GM19324 (cell line): ENCODE data around the gene ZNF792.
"Not testable (repeated sequence)": the region's sequence is repeated elsewhere in the genome, so short reads cannot be mapped to it uniquely, and the experiment has no call there.

ENCODE experiments used
- ATAC-seq: cut with Tn5 transposase; IDR thresholded peaks from one replicate; pipeline ENCODE4 v1.9.1; 2021; ENCODE audit warnings: mild to moderate bottlenecking, moderate library complexity; ENCODE audit not compliant: unreplicated experiment, low FRiP score

ZNF792 gene

DNA sequence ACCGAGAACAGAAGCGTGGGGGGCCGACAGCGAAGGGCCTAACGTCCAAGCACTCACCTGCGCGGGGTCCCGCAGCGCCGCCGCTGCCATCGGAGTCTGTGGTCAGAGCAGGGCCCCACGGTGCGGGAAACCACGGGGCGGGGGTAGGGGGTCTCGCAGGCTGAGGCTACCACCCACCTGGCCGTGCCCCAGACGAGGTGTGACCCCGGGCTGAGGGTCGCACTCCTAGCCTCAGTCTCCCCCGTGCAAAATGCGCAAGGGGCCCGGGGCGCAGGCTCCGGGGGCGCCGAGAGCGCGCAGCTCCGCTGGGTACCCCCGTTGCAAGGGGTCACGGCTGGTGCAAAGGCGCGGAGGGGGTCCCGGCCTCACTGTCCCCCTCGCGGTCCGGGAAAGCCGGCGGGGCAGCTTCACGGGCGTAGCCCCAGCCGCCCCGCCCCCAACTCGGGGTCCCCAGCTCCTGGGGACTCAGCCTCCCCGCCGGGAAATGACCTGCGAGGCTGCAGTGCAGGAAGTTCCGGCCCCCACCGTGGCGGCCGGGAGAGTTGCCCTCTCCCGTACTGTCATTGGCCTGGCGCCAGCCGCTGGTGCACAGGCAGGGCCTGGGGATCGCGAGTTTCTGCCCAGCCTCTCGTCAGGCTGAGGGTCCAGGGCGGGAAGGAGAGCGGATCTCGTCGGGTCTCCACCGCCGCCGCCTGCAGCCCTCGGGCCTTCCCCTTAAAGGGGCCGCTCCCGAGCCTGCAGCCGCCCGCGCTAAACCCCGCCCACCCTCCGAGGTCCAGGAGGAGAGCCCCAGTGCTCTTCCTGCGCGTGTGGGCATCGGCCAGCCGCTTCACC lies at the start of gene ZNF792:
ZNF792 (minus strand) TSS at position 657 of the 834 bp plus-strand sequence; CDS start at position 90, 567 bp downstream.
- peak; percentile 73 for ATAC-seq

DNA sequence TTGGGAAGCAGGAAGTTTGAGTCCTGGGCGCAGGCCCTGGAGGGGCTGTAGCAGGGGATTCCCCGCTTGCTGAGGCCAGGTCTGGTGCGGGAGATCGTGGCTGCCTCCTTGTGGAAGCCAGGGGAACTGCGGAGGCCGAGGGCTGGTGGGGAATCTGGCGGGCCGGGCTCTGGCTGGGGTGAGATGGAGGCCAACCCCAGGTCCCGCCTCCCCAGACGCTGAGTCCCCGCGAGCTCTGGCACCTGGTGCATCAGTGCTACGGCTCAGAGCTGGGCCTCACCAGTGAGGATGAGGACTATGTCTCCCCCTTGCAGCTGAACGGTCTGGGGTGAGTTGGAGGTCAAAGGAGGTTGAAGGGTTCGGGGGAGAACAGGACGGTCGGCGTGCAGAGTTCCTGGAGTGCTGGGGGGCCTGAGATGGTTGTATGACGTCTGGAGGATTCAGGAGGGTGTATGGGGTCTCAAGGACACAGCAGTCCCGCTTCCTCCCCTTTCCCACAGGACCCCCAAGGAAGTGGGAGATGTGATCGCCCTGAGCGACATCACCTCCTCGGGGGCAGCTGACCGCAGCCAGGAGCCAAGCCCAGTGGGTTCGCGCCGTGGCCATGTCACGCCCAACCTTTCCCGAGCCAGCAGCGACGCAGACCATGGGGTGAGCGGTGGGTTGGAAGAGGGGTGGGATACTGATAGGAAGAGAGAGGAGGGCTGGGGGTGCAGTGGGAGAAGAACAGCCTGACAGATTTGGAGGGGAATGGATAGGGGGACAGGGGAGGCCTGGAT lies 49.2 kb upstream of the ZNF792 start:
- ATAC-seq = no peak

DNA sequence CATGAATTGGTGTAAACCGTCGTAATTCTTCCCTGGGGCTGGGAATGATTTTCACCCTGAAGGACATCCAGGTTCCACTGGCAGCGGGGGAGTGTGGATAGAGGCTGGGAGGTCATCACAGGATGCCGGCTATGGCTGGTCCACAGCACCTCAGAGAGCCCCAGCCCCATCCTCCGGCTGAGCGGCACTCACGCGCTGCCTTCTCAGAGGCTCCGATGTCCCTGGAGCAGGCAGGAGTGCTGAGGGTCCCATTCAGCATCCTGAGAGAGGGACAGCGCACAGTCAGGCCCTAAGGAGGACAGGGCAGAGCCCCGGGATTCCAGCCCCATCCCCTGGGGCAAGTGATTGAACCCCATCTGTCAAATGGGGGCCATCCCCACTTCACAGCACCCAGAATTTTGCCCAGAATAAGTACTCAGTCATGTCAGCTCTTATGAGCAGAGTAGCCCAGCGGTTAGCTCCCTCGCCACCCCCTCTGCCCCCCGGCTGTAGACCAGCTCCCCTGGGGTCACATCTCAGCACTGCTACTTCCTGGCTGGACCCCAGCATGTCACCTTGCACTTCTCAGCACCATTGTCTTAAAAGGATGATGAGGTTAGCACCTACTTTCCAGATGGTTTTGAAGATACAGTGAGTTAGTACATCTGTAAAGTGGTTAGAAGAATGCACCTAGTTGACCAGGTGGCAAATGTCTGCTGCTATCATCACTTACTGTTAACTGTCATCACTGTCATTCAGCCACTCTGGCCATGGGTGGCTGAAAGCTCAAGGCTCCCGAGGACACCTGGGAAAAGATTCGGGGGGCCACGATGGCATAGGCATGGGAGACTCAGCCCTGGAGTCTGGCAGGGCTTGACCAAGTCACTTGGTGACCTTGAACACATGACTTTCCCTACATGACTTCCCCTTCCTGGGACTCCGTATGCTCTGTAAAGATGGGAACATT lies 48.0 kb upstream of the ZNF792 start:
- ATAC-seq = no peak

DNA sequence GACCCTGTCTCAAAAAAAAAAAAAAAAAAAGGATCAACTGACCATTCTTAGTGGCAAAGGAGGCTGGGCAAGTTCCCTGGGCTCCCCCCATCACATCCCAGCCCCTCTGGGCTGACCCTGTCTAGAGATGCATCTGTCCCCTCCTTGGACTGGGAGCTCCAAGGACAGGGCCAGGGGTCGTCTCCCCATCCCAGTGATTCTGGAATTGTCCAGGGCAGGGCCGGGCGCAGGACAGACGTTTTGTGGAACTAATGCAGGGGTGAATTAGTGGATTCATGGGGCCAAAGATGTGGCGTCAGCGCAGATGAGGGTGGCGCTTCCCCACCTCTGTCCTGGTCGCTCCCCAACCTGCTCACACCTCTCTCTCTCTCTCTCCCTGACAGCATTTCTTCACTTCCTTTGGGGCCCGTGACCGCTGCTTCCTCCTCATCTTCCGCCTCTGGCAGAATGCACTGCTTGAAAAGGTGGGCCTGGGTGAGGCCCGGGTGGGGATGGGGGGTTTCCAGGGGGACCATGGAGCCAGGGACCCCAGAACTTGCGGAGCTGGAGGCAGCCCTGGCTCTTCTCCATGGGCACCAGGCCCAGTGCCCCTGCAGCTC lies 47.2 kb upstream of the ZNF792 start:
- ATAC-seq = no peak

DNA sequence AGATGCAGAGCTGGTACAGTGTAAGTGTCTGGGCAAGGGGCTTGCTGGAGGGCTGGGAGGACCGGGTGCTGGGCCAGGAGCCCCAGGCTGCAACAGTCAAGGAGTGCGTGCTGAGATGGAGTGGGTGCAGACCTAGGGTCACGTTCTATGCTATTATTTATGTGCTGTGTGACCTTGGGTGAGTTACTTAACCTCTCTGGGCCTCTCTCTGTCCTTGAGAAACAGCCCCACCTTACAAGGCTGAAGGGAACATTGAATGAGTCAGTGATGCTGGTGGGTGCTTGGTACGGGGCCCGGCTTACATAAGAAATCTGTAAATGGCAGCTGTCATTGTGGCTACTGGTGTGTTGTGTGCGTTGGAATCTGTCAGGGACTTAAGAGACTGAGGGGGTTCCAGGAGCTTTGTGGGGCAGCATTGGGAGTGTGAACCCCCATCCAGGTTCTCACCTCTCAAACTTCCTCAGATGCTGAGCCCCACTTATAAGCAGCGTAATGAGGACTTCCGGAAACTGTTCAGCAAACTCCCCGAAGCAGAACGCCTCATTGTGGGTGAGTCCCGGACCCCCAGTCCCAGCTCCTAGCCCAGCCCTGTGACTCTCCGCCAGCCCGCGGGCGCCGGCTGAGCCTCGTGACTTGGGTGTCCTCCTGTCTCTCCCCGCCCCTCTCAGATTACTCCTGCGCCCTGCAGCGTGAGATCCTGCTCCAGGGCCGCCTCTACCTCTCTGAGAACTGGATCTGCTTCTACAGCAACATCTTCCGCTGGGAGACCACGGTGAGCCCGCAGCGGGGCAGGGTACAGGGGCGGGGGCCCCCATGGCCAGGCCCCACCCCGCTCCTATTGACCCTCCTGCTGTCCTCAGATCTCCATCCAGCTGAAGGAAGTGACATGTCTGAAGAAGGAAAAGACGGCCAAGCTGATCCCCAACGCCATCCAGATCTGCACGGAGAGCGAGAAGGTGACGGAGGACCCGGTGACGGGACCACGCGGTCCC lies 45.7 kb upstream of the ZNF792 start:
- ATAC-seq = no peak

DNA sequence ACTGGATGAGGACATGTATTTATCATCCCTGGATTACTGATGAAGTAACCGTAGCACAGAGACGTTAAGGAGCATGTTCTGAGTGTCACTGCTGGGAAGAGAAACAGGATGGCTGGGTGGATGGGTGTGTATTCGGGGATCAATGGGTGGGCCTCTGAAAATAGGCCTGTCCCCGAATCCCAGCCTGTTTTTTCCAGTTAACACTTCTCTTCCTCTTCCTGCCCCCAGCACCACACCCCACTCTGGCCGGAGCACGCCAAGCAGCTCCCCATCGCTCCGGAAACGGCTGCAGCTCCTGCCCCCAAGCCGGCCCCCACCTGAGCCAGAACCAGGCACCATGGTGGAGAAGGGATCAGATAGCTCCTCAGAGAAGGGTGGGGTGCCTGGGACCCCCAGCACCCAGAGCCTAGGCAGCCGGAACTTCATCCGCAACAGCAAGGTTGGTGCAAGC lies 44.9 kb upstream of the ZNF792 start:
- ATAC-seq = no peak

DNA sequence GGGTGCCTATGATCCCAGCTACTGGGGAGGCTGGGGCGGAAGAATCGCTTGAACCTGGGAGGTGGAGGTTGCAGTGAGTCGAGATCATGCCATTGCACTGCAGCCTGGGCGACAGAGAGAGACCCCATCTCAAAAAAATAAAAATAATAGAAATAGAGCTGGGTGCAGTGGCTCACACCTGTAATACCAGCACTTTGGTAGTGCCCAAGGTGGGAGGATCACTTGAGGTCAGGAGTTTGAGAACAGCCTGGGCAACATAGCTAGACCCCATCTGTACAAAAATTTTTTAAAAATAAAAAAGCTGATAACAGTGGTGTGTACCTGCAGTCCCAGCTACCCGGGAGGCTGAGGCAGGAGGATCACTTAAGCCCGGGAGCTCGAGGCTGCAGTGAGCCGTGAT lies 43.4 kb upstream of the ZNF792 start:
- ATAC-seq = not testable (repeated sequence)

DNA sequence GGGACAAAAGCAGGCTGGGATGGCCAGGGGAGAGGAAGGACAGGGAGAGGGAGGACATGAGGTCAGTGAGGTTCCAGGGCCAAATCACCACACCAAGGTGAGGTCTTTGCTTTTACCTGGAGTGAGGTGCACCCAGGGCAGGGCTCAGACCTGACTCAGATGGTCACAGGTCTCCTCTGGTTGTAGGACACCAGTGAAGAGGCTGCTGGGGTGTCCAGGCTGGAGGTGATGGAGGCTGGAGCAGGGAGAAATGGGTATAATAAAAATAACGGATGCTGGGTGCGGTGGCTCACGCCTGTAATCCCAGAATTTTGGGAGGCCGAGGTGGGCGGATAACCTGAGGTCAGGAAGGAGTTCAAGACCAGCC lies 43.0 kb upstream of the ZNF792 start:
- ATAC-seq = no peak

DNA sequence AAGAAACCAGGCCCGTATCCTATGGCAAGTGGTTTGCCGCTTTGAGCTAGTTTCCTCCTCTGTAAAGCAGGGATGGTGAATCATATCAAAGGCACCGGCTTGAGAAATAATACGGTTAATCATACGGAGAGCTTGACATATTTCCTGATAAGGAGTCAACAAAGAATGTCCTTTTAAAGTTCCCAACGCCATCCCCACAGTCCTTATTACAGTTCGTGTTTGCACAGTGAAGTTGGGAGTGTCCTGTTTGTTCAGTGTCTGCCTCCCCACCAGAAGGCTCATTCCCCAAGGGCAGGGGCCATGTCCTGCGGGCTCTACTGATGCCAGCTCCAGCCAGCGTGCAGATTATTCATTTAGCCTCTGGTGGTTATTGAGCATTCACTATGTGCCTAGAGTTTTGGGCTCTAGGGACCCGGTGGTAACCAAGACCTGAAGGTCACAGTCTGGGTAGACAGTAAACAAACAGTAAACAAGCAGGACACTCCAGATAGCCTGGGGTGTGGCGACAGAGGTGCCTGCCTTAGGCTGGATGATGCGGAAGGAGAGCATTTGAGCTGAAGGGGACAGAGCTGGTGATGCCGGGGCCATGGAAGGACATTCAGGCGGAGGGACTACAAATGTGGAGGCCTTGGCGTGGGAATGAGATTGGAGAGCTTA lies 42.4 kb upstream of the ZNF792 start:
- ATAC-seq = no peak

DNA sequence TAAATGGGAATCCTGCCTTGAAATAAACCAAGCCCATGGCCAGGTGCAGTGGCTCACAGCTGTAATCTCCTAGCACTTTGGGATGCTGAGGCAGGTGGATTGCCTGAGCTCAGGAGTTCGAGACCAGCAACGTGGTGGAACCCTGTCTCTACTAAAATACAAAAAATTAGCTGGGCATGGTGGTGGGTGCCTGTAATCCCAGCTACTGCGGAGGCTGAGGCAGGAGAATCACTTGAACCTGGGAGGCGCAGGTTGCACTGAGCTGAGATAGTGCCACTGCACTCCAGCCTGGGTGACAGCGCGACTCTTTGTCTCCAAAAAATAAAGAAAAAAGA lies 41.9 kb upstream of the ZNF792 start:
- not testable (repeated sequence) for ATAC-seq

DNA sequence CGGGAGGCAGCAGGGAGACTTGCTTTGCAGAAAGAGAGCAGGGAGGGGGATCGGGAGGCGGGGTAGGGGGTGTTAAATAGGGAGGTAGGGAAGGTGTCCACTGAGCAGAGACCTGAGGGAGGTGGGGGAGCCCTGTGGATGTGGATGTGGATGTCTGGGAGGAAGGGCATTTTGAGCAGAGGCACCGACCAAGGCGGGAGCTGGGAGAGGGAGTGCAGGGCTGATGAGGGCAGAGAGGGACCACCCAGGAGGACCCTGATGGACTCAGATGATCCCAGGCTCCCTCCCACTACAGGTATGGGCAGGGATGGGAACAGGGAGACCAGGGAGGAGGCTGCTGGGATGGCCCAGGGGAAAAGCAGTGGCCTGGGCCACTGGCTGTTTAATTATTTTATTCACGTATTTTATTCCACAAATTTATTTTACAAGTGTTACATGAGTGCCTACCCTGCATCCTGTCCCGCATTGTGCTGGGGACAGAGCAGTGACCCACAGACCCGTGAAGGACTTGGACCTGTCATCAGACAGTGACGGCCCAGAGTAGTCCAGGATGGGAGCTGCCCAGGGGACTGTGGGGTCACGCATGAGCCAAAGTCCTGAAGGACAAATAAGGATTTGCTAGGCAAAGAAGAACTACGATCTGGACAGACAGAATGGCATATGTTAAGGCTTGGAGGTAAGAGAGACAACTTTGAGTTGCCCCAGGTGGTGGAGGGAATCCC lies 41.4 kb upstream of the ZNF792 start:
- no peak for ATAC-seq

DNA sequence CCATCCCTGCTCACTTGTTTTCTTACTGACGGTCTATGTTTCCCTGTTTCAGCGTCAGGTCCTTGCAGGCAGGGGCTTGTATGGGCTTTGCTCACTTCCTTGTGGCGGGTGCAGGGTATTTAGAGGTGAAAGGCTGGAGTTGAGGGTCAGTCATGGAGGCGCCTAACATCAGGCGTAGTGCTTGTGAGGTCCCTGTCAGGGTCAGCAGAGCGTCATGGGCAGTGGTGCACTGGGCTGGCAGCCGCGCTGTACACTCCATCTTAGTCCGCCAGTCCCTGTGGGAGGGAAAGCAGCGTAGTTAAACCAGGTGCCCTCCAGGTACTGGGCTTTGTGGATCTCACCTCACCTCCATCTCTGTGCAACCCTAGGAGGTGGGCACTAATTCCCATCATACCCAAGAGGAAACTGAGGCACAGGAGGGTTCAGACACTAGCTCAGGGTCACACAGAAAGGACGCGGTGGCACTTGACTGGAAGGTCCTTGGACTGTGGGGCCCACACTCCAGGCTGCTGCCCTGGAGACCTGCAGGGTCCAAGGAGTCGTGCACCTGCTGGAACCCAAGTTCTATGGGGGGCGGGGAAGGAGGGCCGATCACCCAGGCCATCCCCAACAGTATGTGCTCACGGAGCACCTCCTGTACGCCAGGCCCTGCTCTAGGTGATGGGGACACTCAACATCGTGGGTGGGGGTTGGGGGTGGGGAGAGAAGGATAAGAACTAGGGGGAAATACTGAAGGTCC lies 40.7 kb upstream of the ZNF792 start:
- no peak for ATAC-seq

DNA sequence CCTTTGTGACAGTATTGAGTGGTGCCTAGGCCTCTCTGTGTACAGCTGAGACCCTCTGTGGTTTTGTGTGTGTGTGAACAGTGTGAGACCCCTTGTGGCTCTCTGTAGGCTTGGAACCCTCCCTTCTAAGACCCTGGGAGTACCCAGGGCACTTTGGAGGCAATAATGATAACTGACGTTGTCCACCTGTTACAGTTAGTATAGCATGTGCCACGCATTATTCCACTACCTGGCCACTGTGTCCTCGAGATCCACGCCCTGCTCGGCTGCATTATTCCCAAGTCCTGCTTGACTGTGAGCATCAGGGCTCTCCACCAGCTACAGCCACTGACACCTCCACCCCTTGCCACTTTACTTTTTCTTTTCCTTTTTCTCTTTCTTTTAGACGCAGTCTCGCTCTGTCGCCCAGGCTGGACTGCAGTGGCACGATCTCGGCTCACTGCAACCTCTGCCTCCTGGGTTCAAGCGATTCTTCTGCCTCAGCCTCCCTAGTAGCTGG lies 38.1 kb upstream of the ZNF792 start:
- ATAC-seq = no peak

DNA sequence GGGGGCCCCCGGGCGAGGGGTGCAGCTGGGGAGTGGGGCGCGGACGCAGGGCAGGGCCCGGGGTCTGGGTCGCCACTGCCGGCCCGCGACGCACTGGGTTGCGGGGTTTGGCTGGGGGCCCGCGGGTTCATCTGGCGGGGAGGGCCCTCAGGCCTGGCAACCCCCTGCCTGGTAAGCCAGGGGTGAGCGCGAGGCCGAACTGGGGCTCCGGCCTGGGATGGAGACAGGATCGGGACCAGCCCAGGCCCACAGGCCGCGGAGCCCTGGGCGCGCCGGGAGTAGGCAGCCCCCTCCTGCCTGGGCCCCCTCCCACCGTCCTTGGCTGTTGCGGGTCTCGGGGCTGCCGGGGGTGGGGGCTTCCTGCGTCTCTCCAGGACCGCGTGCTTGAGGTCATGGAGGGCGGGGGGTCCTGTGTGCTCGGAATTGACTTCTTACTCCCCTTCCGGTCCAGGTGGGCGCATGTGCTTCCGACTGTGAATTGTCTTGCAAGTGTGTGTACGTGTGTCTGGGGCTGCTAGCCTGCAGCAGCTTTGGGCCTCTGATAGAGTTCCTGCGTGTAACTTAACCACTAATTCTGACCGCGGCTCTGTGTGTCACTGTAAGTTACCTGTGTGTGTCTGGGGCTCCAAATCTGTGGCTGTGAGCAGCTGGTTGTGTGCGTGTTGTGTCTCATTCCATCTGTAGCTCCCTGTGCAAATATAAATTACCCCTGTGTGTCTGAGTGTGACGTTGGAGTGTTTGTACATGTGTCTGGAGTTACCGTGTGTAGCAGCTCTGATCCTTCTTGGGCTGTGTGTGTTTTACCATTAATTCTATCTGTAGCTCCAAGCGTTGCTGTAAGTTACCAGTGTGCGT lies 36.8 kb upstream of the ZNF792 start:
- ATAC-seq = peak; percentile 21

DNA sequence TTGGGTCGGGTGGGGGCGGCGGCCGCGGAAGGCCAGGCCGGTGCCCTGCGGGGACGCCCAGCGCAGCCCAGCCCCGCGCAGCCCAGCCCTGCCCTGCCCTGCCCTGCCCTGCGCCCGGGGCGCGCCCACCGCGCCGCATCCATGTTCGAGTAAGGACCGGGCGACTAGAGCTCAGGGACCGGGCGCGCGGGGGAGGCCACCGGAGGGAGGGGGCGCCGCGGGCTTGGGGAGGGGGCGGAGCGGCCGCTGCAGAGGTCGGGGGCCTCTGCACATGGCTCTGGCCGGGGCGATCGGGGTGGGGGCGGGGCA lies 36.3 kb upstream of the ZNF792 start:
- ATAC-seq = no peak
